HG02571 (cell line): ENCODE measurements around the gene ARF1.

Experiments
- ATAC-seq: cut with Tn5 transposase; IDR thresholded peaks from one replicate; pipeline ENCODE4 v1.9.1; 2021; ENCODE audit warnings: mild to moderate bottlenecking, moderate library complexity; ENCODE audit not compliant: unreplicated experiment

The ARF1 gene

DNA sequence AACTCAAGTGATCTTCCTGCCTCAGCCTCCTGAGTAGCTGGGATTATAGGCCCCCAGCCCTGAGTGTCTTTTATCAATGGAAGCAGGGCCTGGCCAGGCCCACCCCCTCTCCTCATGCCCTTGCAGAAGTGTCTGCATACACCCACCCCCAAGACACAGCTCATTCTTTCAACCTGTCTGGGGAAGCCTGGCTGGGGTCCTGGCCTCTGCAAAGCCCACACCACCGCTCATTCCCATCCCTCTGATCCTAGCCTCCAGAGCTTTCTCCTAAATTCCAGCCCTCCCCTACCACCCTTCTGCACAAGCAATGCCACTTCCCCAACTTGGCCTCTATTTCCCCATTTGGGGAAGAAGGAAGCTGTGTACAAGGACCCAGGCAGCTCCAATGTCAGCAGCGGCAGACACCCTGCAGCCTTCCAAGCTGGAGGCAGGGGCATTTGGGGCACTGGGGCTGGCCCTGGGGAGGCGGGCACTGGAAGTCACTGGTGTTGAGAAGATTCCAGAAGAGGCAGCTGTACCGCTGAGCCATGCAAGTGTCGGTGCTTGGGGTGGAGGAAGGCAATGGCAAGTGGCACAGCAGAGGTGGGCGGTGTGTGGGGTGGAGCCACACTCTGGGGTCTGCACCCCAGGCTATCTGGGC, 33.7 kb upstream of the ARF1 start:
- no peak for ATAC-seq

DNA sequence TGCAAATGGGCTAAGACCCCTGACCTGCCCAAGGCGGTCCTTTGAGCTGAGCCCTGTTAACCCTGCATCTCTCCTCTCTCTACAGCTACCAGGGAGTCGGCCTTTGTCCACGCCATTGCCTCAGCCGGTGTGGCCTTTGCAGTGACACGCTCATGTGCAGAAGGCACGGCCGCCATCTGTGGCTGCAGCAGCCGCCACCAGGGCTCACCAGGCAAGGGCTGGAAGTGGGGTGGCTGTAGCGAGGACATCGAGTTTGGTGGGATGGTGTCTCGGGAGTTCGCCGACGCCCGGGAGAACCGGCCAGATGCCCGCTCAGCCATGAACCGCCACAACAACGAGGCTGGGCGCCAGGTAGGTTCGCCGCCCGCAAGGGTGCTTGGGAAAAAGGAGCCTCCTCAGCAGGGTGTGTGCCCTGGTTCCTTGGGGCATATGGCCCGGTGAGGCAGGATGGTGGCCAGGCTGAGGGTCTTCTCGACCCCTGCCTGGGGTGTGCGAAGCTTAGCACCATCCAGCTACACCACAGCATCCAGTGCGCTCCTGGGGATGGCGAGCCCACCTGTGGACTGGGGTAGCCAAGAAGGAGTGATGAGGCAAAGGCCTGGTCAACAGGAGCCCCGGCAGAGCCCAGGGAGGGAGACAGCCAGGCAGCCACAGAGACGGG, 31.8 kb upstream of the ARF1 start:
- ATAC-seq, result no peak

DNA sequence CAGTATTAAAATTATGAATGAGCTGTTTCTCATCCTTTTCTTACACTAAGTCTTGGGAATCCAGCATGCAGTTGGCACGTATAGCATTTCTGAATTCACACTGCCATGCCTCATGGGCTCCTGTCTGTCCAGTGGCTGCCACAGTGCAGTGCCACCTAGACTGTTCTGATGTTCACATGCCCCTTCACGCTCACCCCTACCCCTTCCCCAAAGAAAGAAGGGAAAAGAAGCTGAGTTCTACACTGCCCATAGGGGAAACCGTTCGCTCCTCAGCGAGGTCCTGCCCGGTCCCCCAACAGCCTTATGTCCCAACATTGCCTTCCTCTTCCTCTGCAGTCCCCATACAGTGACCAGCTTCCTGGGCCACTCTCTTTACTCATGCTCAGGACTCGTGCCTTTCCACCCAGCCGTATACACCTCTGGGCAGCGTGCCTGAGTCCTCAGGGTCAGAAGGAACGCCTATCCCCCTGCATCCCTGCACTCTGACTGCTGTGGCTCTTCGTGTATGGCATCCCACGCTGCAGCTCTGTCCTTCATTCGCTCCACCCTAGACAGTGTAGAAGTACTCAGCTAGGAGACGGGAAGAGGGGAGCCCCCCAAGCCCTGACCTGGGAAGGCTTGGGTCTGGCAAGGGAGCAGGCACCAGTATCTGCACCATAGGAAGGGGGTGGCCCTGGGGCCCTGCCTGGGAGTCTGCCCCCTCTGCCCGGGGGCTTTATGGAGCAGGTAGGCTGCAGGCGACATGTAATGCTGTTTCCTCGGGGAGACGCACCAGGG, 24.1 kb upstream of the ARF1 start:
- no peak for ATAC-seq

DNA sequence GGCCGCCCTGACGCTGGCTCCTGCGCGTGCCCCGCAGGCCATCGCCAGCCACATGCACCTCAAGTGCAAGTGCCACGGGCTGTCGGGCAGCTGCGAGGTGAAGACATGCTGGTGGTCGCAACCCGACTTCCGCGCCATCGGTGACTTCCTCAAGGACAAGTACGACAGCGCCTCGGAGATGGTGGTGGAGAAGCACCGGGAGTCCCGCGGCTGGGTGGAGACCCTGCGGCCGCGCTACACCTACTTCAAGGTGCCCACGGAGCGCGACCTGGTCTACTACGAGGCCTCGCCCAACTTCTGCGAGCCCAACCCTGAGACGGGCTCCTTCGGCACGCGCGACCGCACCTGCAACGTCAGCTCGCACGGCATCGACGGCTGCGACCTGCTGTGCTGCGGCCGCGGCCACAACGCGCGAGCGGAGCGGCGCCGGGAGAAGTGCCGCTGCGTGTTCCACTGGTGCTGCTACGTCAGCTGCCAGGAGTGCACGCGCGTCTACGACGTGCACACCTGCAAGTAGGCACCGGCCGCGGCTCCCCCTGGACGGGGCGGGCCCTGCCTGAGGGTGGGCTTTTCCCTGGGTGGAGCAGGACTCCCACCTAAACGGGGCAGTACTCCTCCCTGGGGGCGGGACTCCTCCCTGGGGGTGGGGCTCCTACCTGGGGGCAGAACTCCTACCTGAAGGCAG, 23.4 kb upstream of the ARF1 start:
- no peak for ATAC-seq

DNA sequence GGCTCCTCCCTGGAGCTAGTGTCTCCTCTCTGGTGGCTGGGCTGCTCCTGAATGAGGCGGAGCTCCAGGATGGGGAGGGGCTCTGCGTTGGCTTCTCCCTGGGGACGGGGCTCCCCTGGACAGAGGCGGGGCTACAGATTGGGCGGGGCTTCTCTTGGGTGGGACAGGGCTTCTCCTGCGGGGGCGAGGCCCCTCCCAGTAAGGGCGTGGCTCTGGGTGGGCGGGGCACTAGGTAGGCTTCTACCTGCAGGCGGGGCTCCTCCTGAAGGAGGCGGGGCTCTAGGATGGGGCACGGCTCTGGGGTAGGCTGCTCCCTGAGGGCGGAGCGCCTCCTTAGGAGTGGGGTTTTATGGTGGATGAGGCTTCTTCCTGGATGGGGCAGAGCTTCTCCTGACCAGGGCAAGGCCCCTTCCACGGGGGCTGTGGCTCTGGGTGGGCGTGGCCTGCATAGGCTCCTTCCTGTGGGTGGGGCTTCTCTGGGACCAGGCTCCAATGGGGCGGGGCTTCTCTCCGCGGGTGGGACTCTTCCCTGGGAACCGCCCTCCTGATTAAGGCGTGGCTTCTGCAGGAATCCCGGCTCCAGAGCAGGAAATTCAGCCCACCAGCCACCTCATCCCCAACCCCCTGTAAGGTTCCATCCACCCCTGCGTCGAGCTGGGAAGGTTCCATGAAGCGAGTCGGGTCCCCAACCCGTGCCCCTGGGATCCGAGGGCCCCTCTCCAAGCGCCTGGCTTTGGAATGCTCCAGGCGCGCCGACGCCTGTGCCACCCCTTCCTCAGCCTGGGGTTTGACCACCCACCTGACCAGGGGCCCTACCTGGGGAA, 22.7 kb upstream of the ARF1 start:
- no peak for ATAC-seq

DNA sequence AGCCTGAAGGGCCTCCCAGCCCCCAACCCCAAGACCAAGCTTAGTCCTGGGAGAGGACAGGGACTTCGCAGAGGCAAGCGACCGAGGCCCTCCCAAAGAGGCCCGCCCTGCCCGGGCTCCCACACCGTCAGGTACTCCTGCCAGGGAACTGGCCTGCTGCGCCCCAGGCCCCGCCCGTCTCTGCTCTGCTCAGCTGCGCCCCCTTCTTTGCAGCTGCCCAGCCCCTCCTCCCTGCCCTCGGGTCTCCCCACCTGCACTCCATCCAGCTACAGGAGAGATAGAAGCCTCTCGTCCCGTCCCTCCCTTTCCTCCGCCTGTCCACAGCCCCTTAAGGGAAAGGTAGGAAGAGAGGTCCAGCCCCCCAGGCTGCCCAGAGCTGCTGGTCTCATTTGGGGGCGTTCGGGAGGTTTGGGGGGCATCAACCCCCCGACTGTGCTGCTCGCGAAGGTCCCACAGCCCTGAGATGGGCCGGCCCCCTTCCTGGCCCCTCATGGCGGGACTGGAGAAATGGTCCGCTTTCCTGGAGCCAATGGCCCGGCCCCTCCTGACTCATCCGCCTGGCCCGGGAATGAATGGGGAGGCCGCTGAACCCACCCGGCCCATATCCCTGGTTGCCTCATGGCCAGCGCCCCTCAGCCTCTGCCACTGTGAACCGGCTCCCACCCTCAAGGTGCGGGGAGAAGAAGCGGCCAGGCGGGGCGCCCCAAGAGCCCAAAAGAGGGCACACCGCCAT, 21.9 kb upstream of the ARF1 start:
- no peak for ATAC-seq

DNA sequence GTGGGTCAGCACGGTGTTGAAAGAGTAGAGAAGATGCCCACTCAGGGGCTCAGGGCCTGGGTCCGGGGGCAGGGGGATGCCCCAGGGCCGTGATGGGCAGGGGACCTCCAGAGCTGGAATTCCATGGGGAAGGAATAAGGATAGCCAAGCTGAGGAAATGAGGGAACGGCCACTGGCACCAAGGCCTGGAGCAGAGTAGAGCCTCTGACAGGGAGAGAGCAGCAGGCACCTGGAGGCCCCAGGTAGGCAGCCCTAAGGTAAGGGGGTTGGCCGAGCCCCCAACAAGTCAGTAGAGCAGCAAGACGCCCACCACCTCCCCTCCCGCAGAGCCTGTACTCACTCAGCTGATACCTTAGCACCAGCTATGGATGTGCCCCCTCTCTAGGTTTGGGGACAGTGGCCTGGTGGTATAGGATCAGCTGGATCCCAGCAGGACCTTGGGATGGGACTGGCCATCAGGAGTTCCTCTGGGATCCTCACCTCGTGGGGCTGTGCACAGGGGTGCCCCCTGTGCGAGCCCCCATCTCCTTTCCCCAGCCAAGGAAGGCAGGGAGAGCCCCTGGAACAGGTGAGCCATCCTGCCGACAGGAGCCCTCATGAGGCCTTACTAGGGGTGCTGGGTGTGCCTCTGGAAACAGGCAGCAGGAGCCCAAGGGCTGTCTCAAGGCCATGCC, 21.0 kb upstream of the ARF1 start:
- ATAC-seq, result no peak

DNA sequence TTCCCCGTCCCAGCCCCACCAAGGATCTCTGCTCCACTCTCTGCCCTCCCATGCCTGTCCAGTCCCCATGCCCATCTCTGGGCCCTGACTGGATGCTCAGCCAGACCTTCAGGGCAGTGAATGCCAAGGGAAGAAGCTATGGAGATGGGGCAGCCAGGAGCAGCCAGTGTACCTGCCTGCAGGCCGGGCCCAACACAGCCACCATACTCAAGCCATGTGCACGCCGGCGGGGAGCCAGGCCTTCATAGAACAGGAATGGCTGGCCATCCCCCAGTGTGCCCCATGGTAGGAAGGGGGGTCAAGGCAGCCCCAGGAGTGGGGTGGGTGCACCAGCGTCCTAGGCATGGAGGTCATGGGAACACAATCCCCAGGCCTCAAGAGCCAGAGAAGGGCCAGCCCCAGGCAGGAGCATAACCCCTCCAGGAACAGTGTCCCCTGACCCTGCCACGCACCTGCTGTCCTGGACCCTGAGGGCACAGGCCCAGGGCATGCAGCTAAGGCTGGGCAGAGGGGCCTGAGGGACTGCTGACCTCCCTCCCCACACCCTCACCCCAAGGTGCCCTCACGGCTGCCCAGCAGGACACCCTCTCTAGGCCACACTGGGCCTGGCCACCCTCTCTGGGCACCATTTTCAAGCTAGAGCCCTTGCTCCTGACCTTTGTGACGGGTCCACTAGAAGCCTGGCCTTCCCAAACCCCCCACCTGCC, 20.3 kb upstream of the ARF1 start:
- ATAC-seq, result no peak

DNA sequence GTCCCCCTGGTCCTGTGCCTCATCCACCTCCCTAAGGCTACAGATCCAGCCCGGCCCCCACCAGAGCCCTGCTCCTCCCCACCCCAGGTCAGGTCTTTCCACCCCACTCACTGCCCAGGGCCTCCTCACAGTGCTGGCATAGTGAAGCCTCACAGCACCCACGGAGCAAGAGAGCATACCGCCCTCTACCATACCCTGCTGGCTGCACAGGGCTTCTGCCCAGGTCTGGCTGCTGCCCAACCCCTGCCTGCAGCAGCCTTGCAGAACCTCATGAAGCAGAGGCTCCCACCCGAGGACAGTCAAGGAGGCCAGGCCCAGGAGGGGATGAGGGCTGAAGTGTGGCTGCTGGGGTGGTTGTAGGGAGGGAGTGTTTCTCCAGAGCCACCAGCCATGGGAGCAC, 19.7 kb upstream of the ARF1 start:
- no peak for ATAC-seq

DNA sequence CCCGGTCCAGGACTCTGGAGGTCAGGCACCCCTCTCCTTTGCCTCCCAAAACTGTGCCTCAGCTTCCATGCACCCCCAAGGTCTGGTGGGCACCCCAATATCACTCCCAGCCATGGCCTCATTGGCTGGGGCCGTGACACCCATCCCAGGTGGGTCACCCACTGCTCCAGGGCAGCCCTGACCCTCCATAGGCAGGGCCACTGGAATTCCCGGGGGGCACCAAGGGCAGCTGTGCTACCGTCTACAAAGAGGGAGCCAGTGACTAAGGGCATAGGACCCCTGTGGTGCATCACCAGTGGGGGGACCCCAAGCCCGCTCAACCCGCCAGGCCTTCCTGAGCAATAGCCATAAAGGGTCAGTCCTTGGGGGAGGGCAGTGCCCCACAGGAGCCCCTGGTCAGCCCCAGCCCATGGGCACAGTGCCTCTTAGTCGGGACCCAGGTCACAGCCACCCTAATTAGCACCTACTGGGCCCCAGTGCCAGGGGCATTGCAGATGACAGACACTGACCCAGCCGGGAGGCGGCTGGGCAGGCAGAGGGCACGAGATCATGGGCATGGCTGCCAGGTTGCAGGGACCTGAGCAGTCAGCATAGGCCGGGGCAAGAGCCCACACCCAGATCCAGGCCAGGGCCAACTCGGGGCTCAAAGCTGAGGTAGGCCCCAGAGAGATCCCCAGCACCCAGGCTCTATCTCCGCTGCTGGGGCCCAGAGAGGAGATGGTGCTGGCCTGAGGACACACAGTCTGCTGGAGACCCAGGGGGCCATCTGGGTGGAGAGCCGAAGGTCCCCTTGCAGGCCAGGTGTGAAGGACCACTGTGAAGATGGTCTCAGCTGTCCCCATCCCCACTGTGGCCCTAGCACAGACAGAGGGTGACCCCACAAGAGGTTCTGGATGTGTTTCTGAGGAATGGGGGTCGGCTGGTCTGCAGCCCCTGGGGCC, 19.0 kb upstream of the ARF1 start:
- ATAC-seq, result no peak

DNA sequence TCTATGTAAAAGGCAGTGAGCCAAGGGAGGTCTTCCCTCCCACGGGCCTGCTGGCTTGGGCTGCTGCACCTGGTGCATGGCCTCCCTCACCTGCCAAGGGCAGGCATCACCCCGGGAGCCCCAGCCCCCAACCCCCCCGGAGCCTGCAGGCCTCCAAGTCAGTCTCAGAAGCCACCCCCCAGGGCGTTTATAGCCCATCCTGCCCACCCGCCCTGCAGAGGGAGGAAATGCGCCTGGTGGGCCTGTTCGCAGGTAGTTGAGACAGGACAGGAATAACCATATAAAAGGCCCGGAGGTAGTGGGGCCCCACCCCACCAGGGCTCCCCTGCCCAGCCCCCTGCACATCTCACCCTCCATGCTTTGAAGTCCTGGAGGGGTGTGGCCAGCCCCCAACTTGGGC, 18.2 kb upstream of the ARF1 start:
- ATAC-seq, result no peak

DNA sequence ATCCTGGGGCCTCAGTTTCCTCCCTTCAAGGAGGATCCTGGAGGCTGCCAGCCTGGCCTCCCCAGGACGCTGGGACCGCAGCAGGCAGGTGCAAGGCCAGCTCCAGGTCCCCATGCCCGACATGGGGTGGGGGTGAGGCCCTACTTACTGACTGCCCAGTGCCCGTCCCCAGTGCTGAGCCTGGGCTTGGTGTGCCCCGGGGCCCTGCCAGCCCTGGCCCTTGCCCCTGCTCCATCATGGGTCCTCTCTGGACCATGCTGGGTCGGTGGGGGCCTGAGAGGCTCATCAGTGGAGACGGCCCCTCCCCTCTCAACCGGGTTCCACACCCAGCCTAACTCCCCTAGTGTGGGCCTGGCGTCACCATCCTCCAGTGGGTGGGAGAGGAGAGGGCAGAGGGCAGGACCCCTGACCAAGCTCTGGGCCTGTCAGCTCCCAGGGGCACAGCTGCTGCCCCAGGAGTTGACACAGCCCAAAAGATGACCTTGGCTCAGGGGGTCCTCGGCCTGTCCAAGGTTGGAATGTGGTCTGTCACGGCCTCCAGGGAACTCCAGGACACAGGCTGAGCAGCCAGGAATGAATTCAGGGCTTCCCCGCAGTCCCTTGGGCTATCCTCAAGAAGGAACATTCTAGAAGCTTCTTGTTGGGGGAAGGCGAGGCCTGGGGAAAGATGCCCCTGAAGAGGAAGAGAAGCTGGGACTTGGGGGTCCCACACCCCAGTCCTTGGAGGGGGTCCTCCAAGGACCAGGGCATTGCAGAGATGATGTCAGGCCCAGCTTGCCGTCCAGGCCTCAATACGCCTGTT, 17.6 kb upstream of the ARF1 start:
- ATAC-seq, result no peak

DNA sequence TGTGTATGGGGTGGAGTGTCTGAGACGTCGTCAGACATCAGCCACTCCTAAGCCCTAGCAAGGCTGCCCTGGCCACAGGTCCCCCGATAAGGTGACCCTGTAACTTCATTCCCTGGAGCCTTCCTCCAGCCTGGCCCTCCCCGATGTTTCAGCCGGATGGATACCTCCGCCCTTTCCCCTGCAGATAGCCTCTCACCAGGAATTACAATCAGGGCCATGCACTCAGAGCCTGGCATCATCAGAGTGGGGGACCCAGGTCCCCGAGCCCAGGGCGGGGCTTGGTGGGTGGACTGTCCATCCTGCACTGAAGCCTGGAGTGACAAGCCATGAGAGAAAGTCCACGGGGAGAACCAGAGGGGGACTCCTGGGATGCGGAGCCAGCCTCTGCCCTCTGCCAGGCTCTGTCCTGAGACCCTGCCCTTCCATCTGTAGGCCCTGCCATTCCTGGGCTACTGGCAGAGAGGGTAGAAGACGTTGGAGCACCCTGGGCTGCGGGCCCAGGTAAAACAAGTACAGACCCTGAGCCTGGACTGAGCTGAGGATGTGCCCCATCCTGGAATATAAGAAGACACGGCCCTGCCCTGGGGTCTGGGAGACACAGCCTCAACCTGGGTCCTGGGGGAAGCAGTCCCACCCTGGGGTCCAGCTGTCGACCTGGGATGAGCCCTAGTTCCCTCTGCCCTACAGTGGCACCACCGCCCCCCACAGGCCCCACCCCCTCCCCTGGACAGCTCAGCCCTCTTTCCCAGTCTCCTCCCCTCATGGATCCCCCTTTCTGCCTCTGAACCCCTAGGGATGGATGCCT, 16.8 kb upstream of the ARF1 start:
- no peak for ATAC-seq

DNA sequence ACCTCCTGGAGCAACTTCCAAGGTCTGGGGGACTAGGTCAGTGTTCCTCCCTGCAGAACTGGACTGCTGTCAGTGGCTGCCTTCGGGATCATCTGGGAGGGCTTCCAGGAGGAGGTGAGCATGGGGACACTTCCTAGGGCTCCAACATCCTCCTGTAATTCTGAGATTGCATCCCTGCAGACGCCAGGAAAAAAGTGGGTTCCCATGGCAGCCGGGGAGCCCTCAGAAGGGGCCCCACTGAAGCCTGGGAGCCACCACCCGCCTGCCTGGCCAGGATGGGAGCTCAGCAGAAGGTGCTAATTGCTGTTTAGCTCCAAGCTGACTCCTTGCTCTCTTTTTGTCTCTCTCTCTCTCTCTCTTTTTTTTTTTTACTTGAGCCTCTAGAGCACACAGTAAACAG, 16.1 kb upstream of the ARF1 start:
- no peak for ATAC-seq

DNA sequence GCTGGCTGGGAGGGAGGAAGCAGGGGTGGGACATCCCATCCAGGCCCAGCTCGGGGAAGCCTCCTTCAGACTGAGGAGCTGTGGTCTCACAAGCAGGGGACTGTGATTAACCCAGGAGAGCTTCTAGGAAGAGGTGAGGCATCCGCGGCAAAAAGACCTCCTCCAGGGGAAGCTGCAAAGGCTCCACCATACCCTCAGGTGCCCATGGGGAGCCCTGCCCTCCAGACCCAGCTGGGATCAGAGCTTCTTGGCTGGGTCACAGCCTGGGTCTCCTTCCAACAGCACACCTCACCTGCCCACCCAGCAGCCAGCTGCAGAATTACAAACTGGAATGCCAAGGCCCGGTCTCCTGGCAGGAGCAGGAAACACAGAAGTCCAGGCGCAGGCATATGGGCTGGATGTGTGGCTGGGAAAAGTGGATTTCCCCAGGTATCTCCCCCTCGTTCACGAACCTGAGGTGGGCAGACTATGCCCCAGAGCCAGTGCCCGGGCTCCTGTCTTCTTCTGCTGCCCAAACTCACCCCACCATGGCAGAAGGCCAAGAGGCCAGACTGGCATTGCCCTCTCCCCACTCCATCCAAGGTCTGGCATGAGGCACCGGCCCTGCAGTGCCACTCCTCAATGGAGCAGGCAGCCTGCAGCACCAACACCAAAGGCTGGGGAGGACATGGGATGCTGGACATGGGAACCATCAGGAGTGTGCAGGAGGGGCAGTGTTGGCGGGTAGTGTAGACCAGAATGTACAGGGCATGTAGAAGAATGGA, 15.4 kb upstream of the ARF1 start:
- no peak for ATAC-seq
